ENCODE results near the gene SDK2. TPM values are rescaled to one million over a fixed set of nuclear protein-coding genes. Genes with fewer than 3 reads are reported as not detected.
A peak's percentile ranks its signal among the peaks of the same experiment; 100 is the strongest.

The SDK2 gene
- total RNA-seq, 1 donor from 2014 or later: 31.2 TPM

DNA sequence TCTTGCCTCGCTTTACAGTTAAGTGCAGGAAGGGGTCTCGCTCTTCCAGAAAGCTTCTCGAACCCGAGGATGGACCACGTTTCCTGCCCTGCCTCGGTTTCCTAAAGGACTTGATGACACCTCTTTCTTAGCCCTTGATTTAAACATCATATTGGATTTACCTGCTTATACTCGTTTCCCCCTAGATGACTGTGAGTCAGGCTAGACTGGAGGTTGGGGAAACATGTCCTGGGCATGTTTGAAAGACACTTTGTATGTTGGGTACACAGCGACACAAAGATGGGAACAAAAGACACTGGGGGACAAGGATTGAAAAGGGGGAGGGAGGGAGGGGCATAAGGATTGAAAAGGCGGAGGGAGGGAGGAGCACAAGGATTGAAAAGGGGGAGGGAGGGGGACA lies 30.0 kb downstream of the SDK2 start:
- H3K27ac Mint-ChIP-seq (ENCODE audit: unreplicated experiment): peak overlapping the region; percentile 95
- no peak for DNase-seq (ENCODE audit: low read depth, low spot score)
- TF ChIP-seq, protein P1, sequence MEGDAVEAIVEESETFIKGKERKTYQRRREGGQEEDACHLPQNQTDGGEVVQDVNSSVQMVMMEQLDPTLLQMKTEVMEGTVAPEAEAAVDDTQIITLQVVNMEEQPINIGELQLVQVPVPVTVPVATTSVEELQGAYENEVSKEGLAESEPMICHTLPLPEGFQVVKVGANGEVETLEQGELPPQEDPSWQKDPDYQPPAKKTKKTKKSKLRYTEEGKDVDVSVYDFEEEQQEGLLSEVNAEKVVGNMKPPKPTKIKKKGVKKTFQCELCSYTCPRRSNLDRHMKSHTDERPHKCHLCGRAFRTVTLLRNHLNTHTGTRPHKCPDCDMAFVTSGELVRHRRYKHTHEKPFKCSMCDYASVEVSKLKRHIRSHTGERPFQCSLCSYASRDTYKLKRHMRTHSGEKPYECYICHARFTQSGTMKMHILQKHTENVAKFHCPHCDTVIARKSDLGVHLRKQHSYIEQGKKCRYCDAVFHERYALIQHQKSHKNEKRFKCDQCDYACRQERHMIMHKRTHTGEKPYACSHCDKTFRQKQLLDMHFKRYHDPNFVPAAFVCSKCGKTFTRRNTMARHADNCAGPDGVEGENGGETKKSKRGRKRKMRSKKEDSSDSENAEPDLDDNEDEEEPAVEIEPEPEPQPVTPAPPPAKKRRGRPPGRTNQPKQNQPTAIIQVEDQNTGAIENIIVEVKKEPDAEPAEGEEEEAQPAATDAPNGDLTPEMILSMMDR (conservative IDR thresholded peaks at IDR 0.05): no peak
- peaks cover 82% of the 10 kb centered on the region for H3K4me1 Mint-ChIP-seq
- peaks cover 7% of the 10 kb centered on the region for H3K36me3 Mint-ChIP-seq (ENCODE audit: low read depth)
- peak overlapping the region; percentile 73 for H3K4me3 Mint-ChIP-seq
- H3K9me3 Mint-ChIP-seq: peaks cover 5% of the 10 kb centered on the region
- no peaks in the 10 kb centered on the region for H3K27me3 Mint-ChIP-seq (ENCODE audit: low read depth)

DNA sequence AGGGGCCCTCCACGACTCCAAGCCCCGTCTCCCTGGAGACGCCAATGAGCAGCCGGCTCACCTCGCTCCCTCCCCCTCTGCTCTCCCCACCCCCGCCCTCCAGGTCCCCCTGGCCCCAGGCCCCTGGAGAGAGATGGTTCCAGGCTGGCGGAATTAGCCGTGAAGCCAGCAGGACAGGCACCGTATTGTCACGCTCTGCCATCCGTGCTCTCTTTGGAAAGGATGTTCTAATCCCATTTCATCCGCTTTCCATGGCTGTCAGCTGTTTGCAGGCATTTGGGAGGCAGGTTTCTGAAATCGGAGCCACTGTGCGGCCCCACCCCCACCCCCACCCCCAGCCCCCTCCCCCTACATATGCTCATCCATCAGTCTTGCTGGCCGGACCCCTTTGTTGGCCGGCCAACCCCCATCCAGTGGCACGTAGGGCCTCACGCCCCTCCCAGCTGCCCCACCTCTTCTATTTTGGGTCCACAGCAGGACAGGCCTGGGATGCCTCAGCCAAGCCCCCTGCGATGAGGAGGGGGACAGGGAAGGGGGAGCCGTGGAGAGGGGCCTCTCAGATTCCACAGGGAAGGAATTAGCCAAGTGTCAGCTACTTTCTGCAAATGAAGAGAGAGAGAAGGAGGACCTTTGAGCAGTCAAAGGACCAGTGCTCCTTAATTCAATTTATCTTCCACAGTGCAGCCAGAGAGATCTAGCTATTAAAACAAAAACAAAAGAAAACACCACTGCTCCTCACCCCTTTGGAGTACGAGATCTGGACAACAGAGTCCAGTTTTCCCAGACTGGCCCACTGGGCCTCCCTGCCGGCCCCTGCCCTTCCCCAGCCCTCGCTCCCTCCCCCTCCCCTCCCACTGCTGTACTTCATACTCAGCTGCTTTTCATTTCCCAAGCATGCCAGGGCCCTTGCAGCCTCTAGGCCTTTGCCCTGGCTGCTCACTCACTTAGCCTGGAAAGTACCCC lies 30.7 kb downstream of the SDK2 start:
- Mint-ChIP-seq H3K9me3 (peaks cover 2% of the 10 kb centered on the region), H3K36me3 (ENCODE audit: low read depth) (peaks cover 9% of the 10 kb centered on the region), H3K4me1 (peaks cover 88% of the 10 kb centered on the region), H3K27me3 (ENCODE audit: low read depth) (no peaks in the 10 kb centered on the region), H3K4me3 (peak overlapping the region; percentile 73), H3K27ac (ENCODE audit: unreplicated experiment) (peak overlapping the region; percentile 95)
- TF ChIP-seq, protein P1 (conservative IDR thresholded peaks at IDR 0.05): no peak
- DNase-seq (ENCODE audit: low read depth, low spot score): peak; percentile 69

DNA sequence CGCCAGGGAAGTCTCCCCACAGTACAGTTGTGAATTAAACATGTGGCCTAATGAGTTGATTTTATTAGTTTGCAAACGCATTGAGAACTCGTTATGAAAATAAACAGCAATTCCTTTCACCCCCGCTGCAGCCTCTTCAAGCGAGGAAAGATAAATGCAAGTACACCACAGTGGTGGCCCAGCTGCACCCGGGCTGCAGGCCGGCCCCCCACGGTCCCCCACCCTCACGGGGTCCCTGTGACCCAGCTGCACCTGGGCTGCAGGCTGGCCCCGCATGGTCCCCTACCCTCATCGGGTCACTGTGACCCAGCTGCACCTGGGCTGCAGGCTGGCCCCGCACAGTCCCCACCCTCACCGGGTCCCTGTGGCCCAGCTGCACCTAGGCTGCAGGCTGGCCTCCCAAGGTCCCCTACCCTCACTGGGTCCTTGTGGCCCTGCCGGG lies 32.2 kb downstream of the SDK2 start:
- H3K27me3 Mint-ChIP-seq (ENCODE audit: low read depth): no peaks in the 10 kb centered on the region
- TF ChIP-seq, protein P1 (conservative IDR thresholded peaks at IDR 0.05): no peak
- peaks cover 5% of the 10 kb centered on the region for H3K36me3 Mint-ChIP-seq (ENCODE audit: low read depth)
- H3K4me1 Mint-ChIP-seq: peaks cover 81% of the 10 kb centered on the region
- DNase-seq (ENCODE audit: low read depth, low spot score): no peak
- H3K9me3 Mint-ChIP-seq: no peaks in the 10 kb centered on the region
- no peak overlapping the region for H3K27ac Mint-ChIP-seq (ENCODE audit: unreplicated experiment)
- H3K4me3 Mint-ChIP-seq: peak overlapping the region; percentile 73

DNA sequence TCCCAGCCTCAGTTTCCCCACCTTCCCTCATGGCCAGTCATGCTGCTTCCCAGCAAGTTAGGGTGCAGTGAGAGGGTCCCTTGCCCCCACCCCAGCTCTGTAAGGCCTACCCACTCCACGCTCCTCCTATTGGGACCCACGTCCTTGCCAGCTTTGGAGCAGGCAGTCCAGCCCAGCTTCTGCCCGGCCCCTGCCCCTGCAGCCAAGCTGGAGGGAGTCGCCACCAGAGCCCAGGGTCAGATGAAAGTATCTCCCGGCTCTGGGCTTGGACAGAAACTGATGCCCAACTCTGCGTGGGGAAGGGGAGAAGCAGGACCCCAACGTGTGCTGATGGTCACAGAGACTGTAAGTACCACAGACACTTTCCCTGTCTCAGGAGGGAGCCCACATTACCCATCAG lies 32.6 kb downstream of the SDK2 start:
- Mint-ChIP-seq H3K4me3 (peak overlapping the region; percentile 31), H3K27ac (ENCODE audit: unreplicated experiment) (peak overlapping the region; percentile 88), H3K4me1 (peaks cover 77% of the 10 kb centered on the region), H3K27me3 (ENCODE audit: low read depth) (no peaks in the 10 kb centered on the region), H3K36me3 (ENCODE audit: low read depth) (peaks cover 5% of the 10 kb centered on the region), H3K9me3 (no peaks in the 10 kb centered on the region)
- no peak for DNase-seq (ENCODE audit: low read depth, low spot score)
- TF ChIP-seq, protein P1 (conservative IDR thresholded peaks at IDR 0.05): no peak

DNA sequence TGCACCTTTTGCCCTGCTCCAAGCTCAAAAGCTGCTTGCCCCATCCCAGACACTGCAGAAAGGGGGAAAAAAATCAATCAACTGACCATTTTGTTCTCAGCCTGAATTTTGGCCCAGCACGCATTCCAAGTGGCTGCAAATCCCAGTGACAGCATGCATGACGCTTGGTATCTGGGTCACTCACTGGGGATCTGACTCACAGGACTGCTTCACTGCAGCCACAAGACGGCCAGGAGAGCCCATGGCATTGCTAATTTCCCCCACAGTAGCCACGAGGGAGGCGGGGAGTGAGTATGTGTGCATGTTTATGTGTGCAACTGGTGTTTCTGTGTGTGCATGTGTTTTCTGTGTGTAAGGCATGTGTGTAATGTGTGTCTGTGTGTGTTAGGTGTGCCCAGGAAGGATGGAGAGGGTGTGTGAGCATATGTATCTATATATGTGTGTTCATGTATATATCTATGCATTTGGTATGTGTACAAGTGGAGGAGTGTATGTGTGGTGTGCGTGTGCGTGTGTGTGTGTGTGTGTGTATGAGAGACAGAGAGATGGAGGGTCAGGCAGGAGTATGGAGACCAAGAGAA lies 33.8 kb downstream of the SDK2 start:
- TF ChIP-seq, protein P1 (conservative IDR thresholded peaks at IDR 0.05): no peak
- Mint-ChIP-seq H3K27ac (ENCODE audit: unreplicated experiment) (peak overlapping the region; percentile 1), H3K36me3 (ENCODE audit: low read depth) (peaks cover 5% of the 10 kb centered on the region), H3K4me3 (peak overlapping the region; percentile 58), H3K27me3 (ENCODE audit: low read depth) (no peaks in the 10 kb centered on the region), H3K9me3 (no peaks in the 10 kb centered on the region), H3K4me1 (peaks cover 65% of the 10 kb centered on the region)
- DNase-seq (ENCODE audit: low read depth, low spot score): no peak
